ENCODE data around the gene VWA8.
"Not testable (repeated sequence)": the region's sequence is repeated elsewhere in the genome, so short reads cannot be mapped to it uniquely, and the experiment has no call there.

Gene VWA8

DNA sequence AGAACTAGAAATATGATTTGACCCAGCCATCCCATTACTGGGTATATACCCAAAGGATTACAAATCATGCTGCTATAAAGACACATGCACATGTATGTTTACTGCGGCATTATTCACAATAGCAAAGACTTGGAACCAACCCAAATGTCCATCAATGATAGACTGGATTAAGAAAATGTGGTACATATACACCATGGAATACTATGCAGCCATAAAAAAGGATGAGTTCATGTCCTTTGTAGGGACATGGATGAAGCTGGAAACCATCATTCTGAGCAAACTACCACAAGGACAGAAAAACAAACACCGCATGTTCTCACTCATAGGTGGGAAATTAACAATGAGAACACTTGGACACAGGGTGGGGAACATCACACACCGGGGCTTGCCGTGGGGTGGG, 38.0 kb downstream of the VWA8 start:
- not testable (repeated sequence) for DNase-seq

DNA sequence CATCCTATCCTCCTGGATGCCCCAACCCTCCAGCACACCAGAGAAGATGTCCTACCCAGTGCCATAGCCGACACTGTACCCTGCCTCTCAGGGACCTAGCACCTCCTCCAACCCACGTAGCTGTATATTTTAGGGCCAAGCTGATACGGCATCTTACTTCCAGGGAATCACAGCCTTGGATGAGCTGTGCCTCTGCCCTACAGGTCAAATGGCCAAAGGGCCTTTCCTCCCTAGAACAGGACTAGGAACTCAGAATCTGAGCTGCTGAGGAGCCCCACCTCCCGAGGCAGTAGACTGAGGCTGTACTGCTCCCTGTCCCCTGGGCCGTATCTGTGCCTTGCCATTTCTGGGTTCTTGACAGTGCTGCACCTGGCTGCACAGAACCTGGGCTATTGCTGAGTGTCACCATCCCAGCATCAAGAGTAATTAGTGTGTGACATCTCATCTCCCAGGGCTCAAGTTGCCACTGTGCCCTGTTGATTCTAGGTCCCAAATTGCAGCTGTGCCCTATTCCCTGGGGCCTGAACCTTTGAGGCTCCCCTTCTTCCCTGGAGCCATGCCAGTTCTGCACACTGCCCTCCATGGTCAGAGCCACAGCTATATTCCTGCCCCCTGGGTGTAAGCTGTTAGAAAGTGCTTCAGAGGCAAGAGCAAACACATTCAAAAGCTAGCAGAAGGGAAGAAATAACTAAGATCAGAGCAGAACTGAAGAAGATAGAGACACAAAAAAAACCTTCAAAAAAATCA, 41.0 kb downstream of the VWA8 start:
- no peak for DNase-seq

GRCh38 chr13:41919031-41919740, 41.7 kb downstream of the VWA8 start:
- no peak for DNase-seq

- no peak for DNase-seq
These were observed 43.3 kb downstream of the VWA8 start for GRCh38 chr13:41917641-41918040.

GRCh38 chr13:41916173-41916954, 44.5 kb downstream of the VWA8 start:
- DNase-seq = peak in 1 of 51 donors; percentile 12

- DNase-seq = no peak
These were observed 45.8 kb downstream of the VWA8 start for GRCh38 chr13:41915081-41915480.

- DNase-seq = no peak
These were observed 46.4 kb downstream of the VWA8 start for GRCh38 chr13:41914552-41914951.

- DNase-seq = no peak
These were observed 51.4 kb downstream of the VWA8 start for GRCh38 chr13:41909506-41909905.

DNA sequence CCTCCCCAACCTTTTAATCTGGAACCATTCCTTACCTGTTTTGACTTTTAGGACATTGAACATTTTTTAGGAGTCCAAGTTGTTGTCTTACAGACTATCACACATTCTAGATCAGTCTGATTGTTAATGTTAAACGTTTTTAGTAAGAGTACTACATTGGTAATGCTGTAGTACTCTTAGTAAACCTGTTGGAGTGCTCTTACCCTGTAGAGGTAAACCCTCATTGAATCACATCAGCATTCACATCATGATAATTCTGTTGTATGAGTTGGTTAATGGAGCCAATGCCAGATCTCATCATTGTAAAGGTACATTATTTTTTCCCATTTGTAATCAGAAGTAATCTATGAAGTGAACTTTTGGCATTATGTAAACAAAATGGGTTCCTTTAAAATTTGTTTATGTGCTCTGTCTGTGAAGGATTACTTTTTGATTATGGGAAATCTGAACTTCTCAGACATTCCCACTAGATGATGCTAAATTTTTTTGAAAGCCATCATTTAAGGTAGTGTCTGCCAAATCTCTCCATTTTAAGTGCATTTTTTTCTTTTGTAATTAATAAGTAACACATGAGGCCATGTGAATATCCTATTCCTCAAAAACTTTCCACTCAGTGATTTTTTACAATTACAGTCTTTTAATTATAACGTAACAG, 55.2 kb downstream of the VWA8 start:
- DNase-seq = no peak

GRCh38 chr13:41900918-41901317, 60.0 kb downstream of the VWA8 start:
- DNase-seq = no peak

DNA sequence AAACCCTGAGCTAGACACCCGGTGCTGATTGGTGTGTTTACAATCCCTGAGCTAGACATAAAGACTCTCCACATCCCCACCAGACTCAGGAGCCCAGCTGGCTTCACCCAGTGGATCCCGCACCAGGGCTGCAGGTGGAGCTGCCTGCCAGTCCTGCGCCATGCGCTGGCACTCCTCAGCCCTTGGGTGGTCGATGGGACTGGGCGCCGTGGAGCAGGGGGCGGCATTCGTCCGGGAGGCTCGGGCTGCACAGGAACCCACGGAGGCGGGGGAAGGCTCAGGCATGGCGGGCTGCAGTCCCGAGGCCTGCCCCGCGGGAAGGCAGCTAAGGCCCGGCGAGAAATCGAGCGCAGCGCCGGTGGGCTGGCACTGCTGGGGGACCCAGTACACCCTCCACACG, 62.5 kb downstream of the VWA8 start:
- not testable (repeated sequence) for DNase-seq

DNA sequence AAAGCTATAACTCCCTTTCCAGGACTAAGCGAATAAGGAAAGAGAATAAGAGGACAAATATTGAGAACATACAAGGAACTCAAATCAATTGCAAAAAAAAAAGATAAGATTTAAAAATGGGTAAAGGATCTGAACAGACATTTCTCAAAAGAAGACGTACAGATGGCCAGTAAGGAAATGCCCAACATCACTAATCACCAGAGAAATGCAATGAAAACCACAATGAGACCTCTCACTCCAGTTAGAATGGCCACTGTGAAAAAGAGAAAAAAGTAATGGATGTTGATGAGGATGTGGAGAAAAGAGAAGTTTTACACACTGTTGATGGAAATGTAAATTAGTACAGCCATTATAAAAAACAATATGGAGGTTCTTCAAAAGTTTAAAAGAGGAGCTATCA, 63.8 kb downstream of the VWA8 start:
- no peak for DNase-seq

- no peak for DNase-seq
These were observed 65.4 kb downstream of the VWA8 start for GRCh38 chr13:41895478-41895877.

DNA sequence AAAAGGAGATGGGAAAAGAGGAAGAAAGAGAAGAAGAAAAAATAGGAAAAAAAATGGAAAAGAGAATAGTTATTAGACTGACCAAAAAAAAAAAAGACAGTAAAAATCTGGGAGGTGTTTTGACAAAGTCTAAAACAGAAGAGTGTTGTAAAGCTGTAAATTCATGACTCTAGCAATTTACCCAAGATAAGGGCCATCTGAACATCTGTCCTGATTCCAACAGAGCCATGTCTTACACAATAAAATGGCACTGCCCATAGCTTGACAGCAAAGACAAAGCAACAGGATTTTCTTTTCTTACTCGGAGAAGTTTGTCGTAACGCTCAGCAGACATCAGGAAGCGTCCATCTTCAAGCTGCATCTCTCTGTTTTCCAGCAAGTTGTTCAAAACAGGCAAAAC, 69.8 kb downstream of the VWA8 start:
- no peak for DNase-seq

DNA sequence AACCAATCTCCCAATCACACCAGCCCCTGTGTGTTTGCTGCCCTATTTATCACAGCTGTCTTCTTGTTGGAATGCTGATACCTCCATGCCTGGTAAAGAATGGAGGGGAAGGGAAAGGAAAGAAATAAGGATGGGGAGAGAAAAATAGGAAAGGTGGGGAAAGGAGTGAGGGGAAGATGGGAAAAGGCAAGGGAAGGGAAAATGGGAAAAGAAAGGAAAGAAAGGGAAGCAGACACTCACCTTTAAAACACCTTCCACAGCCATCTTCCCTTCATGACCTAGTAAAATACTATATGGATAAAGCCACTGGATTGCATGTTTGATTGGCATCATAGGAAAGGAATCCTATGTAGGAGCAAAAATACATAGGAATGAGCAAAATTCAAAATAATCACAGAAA, 77.8 kb downstream of the VWA8 start:
- DNase-seq = no peak

DNA sequence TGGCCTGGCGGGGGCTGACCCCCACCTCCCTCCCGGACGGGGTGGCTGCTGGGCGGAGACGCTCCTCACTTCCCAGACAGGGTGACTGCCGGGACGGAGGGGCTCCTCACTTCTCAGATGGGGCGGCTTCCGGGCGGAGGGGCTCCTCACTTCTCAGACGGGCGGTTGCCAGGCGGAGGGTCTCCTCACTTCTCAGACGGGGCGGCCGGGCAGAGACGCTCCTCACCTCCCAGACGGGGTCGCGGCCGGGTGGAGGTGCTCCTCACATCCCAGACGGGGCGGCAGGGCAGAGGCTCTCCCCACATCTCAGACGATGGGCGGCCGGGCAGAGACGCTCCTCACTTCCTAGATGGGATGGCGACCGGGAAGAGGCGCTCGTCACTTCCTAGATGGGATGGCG, 79.0 kb downstream of the VWA8 start:
- not testable (repeated sequence) for DNase-seq

- DNase-seq = no peak
These were observed 79.9 kb downstream of the VWA8 start for GRCh38 chr13:41880966-41881365.

DNA sequence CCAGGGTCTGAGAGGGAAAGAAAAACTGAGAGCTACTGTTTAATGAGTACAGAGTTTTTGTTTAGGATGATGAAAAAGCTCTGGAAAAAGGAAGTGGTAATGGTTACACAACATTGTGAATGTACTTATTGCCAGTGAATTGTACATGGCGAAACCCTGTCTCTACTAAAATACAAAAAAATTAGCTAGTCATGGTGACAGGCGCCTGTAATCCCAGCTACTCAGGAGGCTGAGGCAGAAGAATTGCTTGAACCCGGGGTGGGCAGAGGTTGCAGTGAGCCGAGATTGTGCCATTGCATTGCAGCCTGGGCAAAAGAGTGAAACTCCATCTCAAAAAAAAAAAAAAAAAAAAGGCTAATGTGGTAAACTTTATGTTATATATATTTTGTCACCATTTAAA, 96.3 kb downstream of the VWA8 start:
- no peak for DNase-seq

DNA sequence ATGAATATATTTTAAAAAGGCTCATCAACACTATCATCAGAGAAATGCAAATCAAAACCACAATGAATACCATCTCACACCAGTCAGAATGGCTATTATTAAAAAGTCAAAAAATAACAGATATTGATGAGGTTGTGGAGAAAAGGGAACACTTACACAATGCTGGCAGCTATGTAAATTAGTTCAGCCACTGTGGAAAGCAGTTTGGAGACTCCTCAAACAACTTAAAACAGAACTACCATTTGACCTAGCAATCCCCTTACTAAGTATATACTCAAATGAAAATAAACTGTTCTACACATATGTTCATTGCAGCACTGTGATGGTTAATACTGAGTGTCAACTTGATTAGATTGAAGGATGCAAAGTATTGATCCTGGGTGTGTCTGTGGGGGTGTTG, 98.2 kb downstream of the VWA8 start:
- not testable (repeated sequence) for DNase-seq

- DNase-seq = no peak
These were observed 101.3 kb downstream of the VWA8 start for GRCh38 chr13:41859565-41859964.

GRCh38 chr13:41858780-41859179, 102.1 kb downstream of the VWA8 start:
- no peak for DNase-seq

- no peak for DNase-seq
These were observed 106.2 kb downstream of the VWA8 start for GRCh38 chr13:41854758-41855157.
